ES-I3 (cell line): Measurements from ENCODE around the gene AGO1.

Experiments used
- H3K36me3 ChIP-seq: 2 replicates; pipeline ENCODE4 v1.6.1; 2013; ENCODE audit warnings: mild to moderate bottlenecking, low read length, control low read depth, moderate library complexity; ENCODE audit not compliant: insufficient read depth
- H3K4me1 ChIP-seq: 2 replicates; pipeline ENCODE4 v1.6.1; 2013; ENCODE audit warnings: mild to moderate bottlenecking, control low read depth, low read length; ENCODE audit not compliant: insufficient read depth
- H3K9ac ChIP-seq: 2 replicates; pipeline ENCODE4 v1.6.1; 2013; ENCODE audit warnings: low read depth, mild to moderate bottlenecking, low read length, moderate library complexity
- H3K9me3 ChIP-seq: 2 replicates; pipeline ENCODE4 v1.6.1; 2013; ENCODE audit warnings: mild to moderate bottlenecking, low read length, moderate library complexity; ENCODE audit not compliant: control insufficient read depth, insufficient read depth

The AGO1 gene

DNA sequence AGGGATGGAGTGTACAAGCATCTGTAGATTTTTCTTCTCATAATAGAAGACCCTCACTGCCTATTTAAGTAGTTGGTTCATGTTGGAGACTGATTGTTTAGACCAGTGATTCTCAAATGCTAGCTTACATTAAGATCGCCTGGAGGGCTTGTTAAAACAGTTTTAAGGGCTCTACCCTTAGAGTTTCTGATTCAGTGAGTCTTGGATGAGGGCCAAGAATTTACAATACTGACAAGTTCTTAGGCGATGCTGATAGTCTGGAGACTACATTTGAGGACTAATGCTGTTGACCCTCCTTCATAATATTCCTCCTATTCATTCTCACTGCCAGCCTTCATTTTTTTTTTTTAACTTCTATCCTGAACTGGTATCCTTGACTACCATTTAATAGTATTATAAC is 32.7 kb downstream of the AGO1 start:
- peaks cover 38% of the 10 kb centered on the region for H3K36me3 ChIP-seq
- H3K9me3 ChIP-seq = no peaks in the 10 kb centered on the region
- no peaks in the 10 kb centered on the region for H3K4me1 ChIP-seq
- no peak overlapping the region for H3K9ac ChIP-seq

DNA sequence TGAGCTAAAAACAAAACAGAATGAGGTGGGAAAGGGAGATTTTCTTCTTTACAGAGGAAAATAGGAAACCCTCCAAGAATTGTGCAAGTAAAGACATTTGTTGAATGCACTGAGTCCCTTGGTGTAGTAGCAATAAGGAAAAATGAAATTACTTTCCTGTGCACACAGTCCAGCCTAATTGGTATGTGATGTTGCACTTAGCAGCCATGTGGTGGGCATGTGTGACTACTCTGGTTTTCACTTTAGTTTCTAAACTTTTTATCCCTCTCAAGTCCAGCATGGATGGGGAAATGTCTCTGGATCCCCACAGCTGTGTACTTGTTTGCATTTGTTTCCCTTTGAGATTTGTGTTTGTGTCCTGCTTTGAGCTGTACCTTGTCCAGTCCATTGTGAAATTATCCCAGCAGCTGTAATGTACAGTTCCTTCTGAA is 40.8 kb downstream of the AGO1 start:
- Histone ChIP-seq H3K36me3 (peaks cover 4% of the 10 kb centered on the region; the same call in 1 of the 2 replicates), H3K9ac (no peak overlapping the region), H3K9me3 (no peaks in the 10 kb centered on the region), H3K4me1 (no peaks in the 10 kb centered on the region)

DNA sequence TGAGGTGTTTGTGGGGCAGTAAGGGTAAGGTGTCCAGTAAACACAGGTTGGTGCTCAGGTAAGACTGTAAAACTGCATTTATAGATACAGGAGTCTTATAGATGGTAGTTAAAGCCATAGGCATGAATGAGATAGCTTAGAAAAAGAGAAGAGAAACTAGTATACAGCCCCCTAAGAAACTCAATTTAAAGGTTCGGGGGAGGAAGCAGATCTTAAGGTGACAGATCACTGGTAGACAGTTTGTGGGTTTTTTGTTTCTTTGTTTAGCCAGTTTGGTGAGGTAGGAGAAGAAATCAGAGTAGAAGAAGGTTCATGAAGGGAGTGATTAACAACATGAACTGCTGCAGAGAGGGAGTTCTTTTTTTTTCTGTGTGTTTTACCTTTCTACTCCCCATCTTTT is 41.8 kb downstream of the AGO1 start:
- Histone ChIP-seq H3K9ac (no peak overlapping the region), H3K4me1 (no peaks in the 10 kb centered on the region), H3K36me3 (no peaks in the 10 kb centered on the region), H3K9me3 (no peaks in the 10 kb centered on the region)

DNA sequence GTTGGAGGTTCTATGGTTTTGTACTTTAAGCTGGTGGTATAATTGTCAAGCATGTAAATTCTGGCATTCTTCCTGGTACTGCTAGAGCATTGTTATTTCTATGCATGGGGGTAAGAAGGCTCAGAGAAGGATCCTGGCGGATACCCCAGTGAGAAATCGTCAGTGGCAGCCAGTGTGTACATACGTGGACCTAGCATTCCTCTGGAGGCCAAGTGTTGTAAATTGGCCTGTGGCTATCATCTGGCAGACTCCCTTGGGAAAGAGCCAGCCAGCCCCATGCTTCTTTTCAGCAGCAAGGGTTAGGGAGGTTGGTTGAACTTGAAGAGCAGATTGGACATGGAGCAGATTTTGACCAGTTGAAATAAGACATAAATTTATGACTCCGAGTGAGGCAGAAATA is 42.7 kb downstream of the AGO1 start:
- H3K9me3 ChIP-seq = no peaks in the 10 kb centered on the region

DNA sequence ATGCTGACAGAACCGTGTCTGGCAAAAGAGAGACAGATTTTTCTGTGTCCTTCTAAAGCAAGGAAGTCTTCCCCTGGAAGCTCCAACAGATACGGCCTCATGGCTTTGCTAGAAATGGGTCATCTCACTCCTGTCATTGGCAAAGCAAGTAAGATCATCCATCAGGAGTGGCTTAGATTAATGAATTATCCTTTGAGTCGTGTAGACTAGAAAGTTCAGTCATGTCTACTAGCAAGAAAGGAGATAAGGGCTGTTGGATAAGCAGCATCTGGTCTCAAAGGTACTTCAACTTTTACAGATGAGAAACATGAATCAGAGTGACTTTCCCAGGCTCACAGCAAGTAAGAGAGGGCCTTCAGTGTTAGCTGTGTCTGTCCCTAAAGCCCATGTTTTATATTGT is 44.5 kb downstream of the AGO1 start:
- H3K4me1 ChIP-seq = no peaks in the 10 kb centered on the region
- H3K9me3 ChIP-seq = no peaks in the 10 kb centered on the region
- no peak overlapping the region for H3K9ac ChIP-seq
- no peaks in the 10 kb centered on the region for H3K36me3 ChIP-seq

More for the DNA sequence above, 42.7 kb downstream of the AGO1 start:
- Histone ChIP-seq H3K4me1 (no peaks in the 10 kb centered on the region), H3K9ac (no peak overlapping the region), H3K36me3 (no peaks in the 10 kb centered on the region)

DNA sequence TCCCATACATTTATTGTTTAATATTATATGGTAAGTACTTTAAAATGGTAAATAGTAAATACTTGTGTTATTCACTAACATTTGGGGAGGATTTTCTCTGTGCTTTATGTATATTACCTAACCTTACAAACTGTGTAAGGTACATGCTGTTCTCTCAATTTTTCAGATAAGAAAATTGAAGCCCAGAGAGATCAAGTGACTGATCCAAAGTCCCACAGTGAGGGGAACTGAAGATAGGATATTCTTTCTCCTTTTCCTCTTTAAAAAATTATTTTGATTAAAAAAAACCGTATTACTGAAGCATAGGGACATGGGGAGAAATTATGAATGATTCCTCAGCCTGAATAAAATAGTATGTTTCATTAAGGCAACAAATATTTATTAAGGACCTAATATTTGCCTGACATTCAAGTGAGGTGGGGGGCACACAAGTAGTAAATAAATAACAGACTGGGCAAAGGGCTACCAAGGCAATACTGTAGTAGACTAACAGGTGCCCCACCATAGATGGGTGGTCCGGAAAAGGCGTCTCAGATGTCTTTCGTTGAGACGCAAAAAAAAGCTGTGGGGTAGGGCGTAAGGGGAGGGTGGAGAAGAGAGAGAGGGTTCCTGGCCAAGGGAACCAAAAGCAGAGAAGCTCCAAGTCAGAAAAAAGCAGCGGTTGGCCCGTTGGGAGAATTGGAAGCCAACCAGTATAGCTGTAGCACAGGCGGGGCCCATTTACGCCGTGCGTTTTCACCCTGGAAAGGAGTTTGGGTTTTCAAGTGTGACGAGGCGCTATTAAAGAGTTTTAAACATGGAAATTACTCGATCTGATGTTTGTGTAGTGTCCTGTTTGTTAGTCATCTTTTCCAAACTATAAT is 47.0 kb downstream of the AGO1 start:
- Histone ChIP-seq H3K4me1 (peaks cover 6% of the 10 kb centered on the region; the same call in 1 of the 2 replicates), H3K9ac (peak overlapping the region; percentile 90), H3K36me3 (no peaks in the 10 kb centered on the region), H3K9me3 (no peaks in the 10 kb centered on the region)

DNA sequence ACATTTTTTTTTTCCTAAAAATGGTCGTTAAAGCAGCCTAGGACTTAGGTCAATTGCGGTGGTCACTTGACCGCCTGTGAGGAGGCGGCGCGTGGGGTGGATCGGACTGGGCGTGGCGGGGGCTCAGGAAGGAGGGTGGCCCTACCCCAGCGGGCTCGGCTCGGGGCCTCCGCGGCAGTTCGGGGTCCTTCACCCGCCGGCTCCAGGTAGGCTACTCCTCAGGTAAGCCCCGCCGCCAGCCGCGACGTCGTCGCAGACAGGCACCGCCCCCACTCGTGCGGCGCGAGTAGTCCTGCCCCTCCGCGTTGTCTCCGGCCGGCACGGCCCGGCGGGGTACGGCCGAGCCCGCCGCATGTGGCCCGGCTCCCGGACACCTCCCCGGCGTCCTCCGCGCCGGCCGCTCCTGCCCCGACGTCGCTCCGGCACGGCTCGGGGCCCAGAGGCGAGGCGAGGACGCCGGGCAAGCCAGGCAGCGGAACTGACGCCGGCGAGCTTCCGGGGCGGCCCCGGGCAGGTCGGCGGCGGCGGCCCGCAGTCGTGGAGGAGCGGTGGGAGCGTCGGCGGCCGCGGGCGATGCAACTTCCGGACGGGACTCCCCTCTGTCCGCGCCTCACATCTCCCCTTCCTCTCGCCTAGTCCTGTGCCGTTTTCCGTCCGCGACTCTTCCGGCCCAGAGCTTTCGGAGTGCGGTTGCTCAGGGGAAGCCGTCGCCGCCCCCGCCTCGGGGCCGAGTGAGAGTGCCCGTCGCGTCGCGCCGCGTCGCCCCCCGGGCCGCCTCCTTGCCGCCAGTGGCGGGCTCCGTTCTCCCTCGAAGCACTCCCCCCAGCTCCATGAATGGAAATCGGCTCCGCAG is 47.8 kb downstream of the AGO1 start, which contains the start of gene AGO3:
Gene AGO3 (plus strand): TSS at position 513 of the 853 bp plus-strand sequence. CDS start 322 bp downstream, at position 835.
- H3K9me3 ChIP-seq = no peaks in the 10 kb centered on the region
- H3K4me1 ChIP-seq = peaks cover 13% of the 10 kb centered on the region; the same call in 1 of the 2 replicates
- H3K36me3 ChIP-seq = no peaks in the 10 kb centered on the region
- H3K9ac ChIP-seq = peak within 1 kb of the TSS; percentile 90

DNA sequence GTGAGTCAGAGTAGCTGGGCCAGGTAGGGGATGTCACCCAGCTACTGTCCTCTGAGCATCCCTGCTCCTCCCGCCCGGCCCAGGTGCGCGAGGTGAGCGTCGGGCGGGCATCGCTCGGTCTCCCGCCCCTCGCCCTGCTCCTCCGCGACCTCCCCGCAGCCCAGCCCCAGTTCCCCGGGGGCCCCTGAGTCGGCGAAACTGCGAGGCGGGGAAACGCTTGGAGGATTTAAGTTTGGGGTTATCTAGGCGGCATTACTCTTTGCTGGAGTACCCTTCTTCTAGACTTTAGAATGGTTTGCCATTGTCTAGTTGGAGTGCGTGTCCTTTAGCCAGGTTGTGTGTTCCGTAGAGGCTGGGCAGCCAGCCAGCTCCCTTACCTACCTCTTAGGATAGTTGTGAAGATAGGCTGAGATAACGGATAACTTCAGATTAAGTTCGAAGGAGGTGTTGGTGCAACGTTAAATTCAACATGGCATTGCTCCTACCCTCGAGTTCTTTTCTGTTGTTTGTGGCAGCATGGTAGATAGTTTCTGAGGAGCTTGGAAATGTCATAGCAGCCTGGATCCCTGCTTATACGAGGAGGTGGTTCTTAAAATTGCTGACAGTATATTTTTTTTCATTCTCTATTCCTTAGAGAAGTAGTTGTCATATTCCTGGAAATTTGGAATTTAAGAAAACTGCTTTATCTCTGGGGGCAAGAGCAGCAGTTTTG is 48.6 kb downstream of the AGO1 start:
- Histone ChIP-seq H3K9me3 (no peaks in the 10 kb centered on the region), H3K4me1 (peaks cover 13% of the 10 kb centered on the region; the same call in 1 of the 2 replicates), H3K36me3 (no peaks in the 10 kb centered on the region), H3K9ac (peak overlapping the region; percentile 90)

DNA sequence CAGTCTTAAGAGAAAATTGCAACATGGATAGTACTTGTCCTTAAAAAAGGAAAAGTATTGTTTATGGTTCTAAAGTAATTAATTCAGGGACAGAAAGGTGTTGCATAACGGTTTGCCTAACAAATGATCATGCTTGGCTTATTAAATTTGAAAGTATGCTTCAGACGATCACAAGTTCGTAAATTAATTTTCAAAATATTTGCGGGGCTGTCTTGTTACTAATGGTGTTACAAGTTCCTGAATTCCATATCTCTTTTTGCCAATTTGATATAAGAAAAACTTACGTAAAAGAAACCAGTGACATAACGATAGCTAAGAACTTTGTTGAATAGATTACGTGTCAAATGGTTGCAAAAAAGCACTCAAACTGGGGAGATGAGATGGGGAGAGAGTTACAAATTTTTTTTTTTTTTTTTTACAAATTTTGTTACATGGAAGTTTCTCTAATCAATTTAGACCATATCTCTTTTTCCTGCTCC is 49.2 kb downstream of the AGO1 start:
- Histone ChIP-seq H3K9ac (peak overlapping the region; percentile 90), H3K36me3 (no peaks in the 10 kb centered on the region), H3K4me1 (peaks cover 13% of the 10 kb centered on the region; the same call in 1 of the 2 replicates), H3K9me3 (no peaks in the 10 kb centered on the region)

DNA sequence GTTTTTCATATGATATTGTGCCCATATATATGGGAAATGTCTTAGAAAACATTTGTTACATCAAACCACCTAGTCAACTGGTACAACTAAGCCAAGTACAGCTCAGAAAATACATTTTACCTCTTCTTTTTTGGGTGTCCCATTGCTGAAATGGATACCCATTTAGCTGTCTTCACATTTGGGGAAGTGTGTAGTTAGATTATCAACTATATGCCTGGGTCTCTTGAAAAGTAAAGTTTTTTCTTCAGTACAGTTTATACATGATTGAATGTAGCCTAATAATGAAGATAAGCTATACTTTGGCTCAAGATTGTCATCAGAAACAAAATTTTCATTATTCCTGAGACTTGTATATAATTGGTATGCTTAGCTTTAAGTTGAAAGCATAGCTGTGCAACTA is 49.9 kb downstream of the AGO1 start:
- no peaks in the 10 kb centered on the region for H3K36me3 ChIP-seq
- H3K9ac ChIP-seq = no peak overlapping the region
- H3K9me3 ChIP-seq = no peaks in the 10 kb centered on the region
- peaks cover 13% of the 10 kb centered on the region; the same call in 1 of the 2 replicates for H3K4me1 ChIP-seq

DNA sequence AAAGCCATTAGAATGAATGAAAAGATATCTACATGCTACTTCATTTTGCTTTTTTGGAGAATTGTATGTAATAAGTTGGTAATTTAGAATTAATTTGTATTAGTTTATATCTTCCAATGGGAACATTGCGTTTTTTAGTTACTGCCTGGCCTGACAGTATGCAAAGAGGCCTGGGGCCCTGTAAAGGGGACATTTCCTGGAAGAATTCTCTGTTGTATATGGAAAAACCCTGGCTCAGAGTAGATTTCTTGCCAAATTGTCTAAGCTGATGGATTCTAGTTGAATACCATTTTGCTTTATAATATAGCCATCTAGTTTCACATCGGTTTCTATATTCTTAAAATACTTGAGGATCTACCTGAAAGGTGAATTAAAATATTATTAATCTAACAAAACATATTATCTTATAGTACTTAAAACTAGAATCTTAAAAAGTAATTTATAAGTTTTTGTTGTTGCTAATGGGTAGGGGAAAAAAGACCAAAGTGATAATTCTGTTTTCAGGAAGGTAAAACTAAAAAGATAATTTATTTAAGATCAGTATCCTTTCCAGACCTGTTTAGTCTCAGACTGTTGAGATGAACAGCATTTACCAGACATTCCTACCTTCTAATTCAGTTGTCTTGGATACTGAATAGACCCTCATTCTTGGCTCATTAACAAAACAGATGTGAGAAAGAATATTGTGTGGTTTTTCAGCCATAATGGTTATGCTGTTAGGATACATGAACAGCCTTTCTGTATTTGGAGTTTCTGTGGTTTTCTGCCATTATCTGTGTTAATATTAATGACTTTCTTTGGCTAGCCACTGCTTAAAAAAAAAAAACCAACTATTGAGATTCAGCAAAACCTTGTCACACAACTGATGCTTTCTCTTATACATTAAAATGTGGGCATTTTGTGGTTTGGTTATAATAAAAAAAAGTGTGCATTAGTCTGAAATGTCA is 52.7 kb downstream of the AGO1 start:
- H3K36me3 ChIP-seq = no peaks in the 10 kb centered on the region
- no peaks in the 10 kb centered on the region for H3K9me3 ChIP-seq
- H3K4me1 ChIP-seq = peaks cover 13% of the 10 kb centered on the region; the same call in 1 of the 2 replicates
- H3K9ac ChIP-seq = no peak overlapping the region

DNA sequence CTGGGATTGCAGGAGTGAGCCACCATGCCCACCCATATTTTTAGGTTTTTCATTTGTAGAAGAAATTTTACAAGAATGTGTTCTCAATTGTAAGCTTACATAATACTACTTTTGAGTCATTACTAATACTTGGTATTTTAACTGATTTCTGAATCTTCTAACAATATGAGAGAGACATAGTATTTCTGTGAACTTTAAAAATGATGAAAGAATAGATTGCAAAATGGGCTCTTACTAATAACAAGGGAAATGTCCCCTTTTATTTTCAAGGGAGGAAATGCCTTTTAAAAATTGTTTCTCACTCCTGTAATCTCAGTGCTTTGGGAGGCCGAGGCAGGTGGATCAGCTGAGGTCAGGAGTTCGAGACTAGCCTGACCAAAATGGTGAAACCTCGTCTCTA is 53.8 kb downstream of the AGO1 start:
- peaks cover 13% of the 10 kb centered on the region; the same call in 1 of the 2 replicates for H3K4me1 ChIP-seq
- no peaks in the 10 kb centered on the region for H3K9me3 ChIP-seq
- H3K9ac ChIP-seq = no peak overlapping the region
- H3K36me3 ChIP-seq = no peaks in the 10 kb centered on the region

DNA sequence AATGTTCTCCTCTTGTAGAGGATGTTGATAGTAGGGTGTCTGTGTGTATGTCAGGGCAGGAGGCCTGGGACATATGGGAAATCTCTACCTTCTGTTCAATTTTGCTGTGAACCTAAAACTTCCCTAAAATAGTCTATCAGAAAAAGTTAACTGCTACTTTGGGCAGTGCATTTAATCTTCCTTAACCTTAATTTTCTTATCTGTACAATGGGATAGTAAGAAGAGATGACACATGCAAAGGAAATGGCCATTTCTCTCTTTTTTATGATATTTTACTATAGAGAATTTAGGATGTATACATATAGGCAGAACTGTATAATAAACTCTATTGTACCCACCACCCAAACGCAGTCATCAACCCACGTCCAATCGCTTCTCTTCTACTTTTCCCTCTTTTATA is 56.5 kb downstream of the AGO1 start:
- 0 out of 2 replicates have a peak, but pooled peaks cover 9% of the 10 kb centered on the region for H3K4me1 ChIP-seq
- H3K36me3 ChIP-seq = no peaks in the 10 kb centered on the region
- no peak overlapping the region for H3K9ac ChIP-seq
- no peaks in the 10 kb centered on the region for H3K9me3 ChIP-seq
